ENCODE results near the gene GALNT9.
"Not testable (repeated sequence)": the region's sequence is repeated elsewhere in the genome, so short reads cannot be mapped to it uniquely, and the experiment has no call there.

GALNT9 gene

GRCh38 chr12:132248453-132249167 lies 80.8 kb downstream of the GALNT9 start:
- no peak for DNase-seq (ENCODE audit: low spot score)
- no peak for TF ChIP-seq CTCF (IDR thresholded peaks at IDR 0.05; ENCODE audit: extremely low read depth, missing control alignments)

GRCh38 chr12:132247718-132248452 lies 81.5 kb downstream of the GALNT9 start:
- TF ChIP-seq CTCF (IDR thresholded peaks at IDR 0.05; ENCODE audit: extremely low read depth, missing control alignments): no peak
- no peak for DNase-seq (ENCODE audit: low spot score)

GRCh38 chr12:132246997-132247717 lies 82.2 kb downstream of the GALNT9 start:
- TF ChIP-seq CTCF (IDR thresholded peaks at IDR 0.05; ENCODE audit: extremely low read depth, missing control alignments): no peak
- DNase-seq (ENCODE audit: low spot score): no peak

GRCh38 chr12:132245521-132246101 lies 83.8 kb downstream of the GALNT9 start:
- no peak for TF ChIP-seq CTCF (IDR thresholded peaks at IDR 0.05; ENCODE audit: extremely low read depth, missing control alignments)
- DNase-seq (ENCODE audit: low spot score): no peak

GRCh38 chr12:132244724-132245295 lies 84.6 kb downstream of the GALNT9 start:
- no peak for DNase-seq (ENCODE audit: low spot score)
- no peak for TF ChIP-seq CTCF (IDR thresholded peaks at IDR 0.05; ENCODE audit: extremely low read depth, missing control alignments)

GRCh38 chr12:132243596-132244310 lies 85.6 kb downstream of the GALNT9 start:
- TF ChIP-seq CTCF (IDR thresholded peaks at IDR 0.05; ENCODE audit: extremely low read depth, missing control alignments): no peak
- no peak for DNase-seq (ENCODE audit: low spot score)

GRCh38 chr12:132243171-132243570 lies 86.2 kb downstream of the GALNT9 start:
- DNase-seq (ENCODE audit: low spot score): not testable (repeated sequence)

- not testable (repeated sequence) for DNase-seq (ENCODE audit: low spot score)
Observed at GRCh38 chr12:132240669-132241007, 88.8 kb downstream of the GALNT9 start.

Measured in GM20000 (cell line).